ENCODE measurements around the gene GRIA4. TPM values are rescaled to one million over a fixed set of nuclear protein-coding genes. Genes with fewer than 3 reads are reported as not detected.

Gene GRIA4
- polyA plus RNA-seq, 1 of the 3 experiments (the other 2 are of a cell fraction) = 0.02 TPM

DNA sequence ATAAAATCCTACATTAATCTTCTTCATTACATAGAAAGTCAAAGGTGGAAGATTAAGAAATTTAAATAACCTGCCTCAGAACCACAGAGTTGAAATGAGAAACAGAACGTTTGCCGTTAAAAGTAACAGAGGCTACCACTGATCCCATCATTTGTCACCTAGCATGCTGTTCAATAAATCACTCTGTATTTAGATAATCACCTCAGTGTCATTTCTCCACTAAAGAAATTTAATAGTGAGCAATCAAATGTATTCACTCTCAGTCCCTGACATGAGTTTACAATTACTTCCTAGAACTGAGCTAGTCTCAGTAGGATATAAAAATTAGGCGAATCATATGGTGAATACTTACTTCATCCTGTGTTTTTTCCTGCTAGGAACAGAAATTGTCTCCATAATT is 242.5 kb downstream of the GRIA4 start:
- Histone ChIP-seq H3K79me2 (ENCODE audit: insufficient read depth) (no peaks in the 10 kb centered on the region), H3K9me3 (no peaks in the 10 kb centered on the region), H3K9me2 (no peaks in the 10 kb centered on the region), H3K27ac (ENCODE audit: low read depth in 2 of 2, low read length in 1 of 2) (no peak overlapping the region), H4K20me1 (ENCODE audit: insufficient read depth) (no peaks in the 10 kb centered on the region), H3F3A (replicated peaks; ENCODE audit: insufficient read depth) (no peaks in the 10 kb centered on the region), H3K4me1 (ENCODE audit: control insufficient read depth in 1 of 2, insufficient read depth in 2 of 2, low read depth in 1 of 2, low read length in 1 of 2) (no peaks in the 10 kb centered on the region), H2AFZ (ENCODE audit: low read depth) (no peak overlapping the region), H3K27me3 (ENCODE audit: insufficient read depth) (no peaks in the 10 kb centered on the region), H3K4me3 (ENCODE audit: low read depth in 2 of 2, low read length in 1 of 2) (no peak overlapping the region), H3K9ac (no peak overlapping the region), H3K4me2 (no peak overlapping the region), H3K36me3 (replicated peaks in 1 of 2; ENCODE audit: control insufficient read depth in 1 of 2, insufficient read depth in 2 of 2, low read length in 1 of 2) (no peaks in the 10 kb centered on the region)
- ChIA-PET POLR2A (no interaction called here), CTCF (interaction anchor here (1.3 to 2.5 kb wide), 3 partner anchors 8 to 10 kb away, joined by 4 to 16 read pairs (median 8); no protein-coding TSS in a partner anchor)
- no peak for DNase-seq
- 75% methylated on average over 3 of the region's 3 CpGs for WGBS (ENCODE audit: low lambda C conversion rate)
- TF ChIP-seq, protein P1, sequence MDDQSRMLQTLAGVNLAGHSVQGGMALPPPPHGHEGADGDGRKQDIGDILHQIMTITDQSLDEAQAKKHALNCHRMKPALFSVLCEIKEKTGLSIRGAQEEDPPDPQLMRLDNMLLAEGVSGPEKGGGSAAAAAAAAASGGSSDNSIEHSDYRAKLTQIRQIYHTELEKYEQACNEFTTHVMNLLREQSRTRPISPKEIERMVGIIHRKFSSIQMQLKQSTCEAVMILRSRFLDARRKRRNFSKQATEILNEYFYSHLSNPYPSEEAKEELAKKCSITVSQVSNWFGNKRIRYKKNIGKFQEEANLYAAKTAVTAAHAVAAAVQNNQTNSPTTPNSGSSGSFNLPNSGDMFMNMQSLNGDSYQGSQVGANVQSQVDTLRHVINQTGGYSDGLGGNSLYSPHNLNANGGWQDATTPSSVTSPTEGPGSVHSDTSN (IDR thresholded peaks at IDR 0.05) = no peak
- TF ChIP-seq RXRA (IDR thresholded peaks at IDR 0.05; ENCODE audit: borderline replicate concordance, low read depth) = no peak
- no peak for TF ChIP-seq JUND (IDR thresholded peaks at IDR 0.05)
- TF ChIP-seq RFX5 (IDR thresholded peaks at IDR 0.05; ENCODE audit: low read length) = no peak
- no peak for TF ChIP-seq GATA2 (CRISPR knock-in tag; IDR thresholded peaks at IDR 0.05)
- no peak for TF ChIP-seq POLR2AphosphoS5 (IDR thresholded peaks at IDR 0.05; ENCODE audit: low read depth, low read length)
- TF ChIP-seq EZH2phosphoT487 (IDR thresholded peaks at IDR 0.05; ENCODE audit: borderline replicate concordance, low read depth) = no peak
- no peak for TF ChIP-seq FOXM1 (IDR thresholded peaks at IDR 0.05; ENCODE audit: low read depth)
- no peak for TF ChIP-seq MEF2A (IDR thresholded peaks at IDR 0.05; ENCODE audit: borderline replicate concordance, low read depth)
- no peak for TF ChIP-seq FOSL2 (IDR thresholded peaks at IDR 0.05; ENCODE audit: borderline replicate concordance, low read depth)
- TF ChIP-seq EP300 (IDR thresholded peaks at IDR 0.05; ENCODE audit: borderline replicate concordance in 1 of 2, low read depth in 1 of 2, low read length in 1 of 2) = no peak
- TF ChIP-seq, protein P2, sequence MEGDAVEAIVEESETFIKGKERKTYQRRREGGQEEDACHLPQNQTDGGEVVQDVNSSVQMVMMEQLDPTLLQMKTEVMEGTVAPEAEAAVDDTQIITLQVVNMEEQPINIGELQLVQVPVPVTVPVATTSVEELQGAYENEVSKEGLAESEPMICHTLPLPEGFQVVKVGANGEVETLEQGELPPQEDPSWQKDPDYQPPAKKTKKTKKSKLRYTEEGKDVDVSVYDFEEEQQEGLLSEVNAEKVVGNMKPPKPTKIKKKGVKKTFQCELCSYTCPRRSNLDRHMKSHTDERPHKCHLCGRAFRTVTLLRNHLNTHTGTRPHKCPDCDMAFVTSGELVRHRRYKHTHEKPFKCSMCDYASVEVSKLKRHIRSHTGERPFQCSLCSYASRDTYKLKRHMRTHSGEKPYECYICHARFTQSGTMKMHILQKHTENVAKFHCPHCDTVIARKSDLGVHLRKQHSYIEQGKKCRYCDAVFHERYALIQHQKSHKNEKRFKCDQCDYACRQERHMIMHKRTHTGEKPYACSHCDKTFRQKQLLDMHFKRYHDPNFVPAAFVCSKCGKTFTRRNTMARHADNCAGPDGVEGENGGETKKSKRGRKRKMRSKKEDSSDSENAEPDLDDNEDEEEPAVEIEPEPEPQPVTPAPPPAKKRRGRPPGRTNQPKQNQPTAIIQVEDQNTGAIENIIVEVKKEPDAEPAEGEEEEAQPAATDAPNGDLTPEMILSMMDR (IDR thresholded peaks at IDR 0.05) = no peak
- TF ChIP-seq, protein P3, sequence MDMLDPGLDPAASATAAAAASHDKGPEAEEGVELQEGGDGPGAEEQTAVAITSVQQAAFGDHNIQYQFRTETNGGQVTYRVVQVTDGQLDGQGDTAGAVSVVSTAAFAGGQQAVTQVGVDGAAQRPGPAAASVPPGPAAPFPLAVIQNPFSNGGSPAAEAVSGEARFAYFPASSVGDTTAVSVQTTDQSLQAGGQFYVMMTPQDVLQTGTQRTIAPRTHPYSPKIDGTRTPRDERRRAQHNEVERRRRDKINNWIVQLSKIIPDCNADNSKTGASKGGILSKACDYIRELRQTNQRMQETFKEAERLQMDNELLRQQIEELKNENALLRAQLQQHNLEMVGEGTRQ (IDR thresholded peaks at IDR 0.05; ENCODE audit: borderline replicate concordance, low read depth, low read length) = no peak
- TF ChIP-seq TEAD4 (IDR thresholded peaks at IDR 0.05; ENCODE audit: borderline replicate concordance, insufficient read depth) = no peak
- no peak for TF ChIP-seq ELF1 (IDR thresholded peaks at IDR 0.05)
- TF ChIP-seq, protein P4, sequence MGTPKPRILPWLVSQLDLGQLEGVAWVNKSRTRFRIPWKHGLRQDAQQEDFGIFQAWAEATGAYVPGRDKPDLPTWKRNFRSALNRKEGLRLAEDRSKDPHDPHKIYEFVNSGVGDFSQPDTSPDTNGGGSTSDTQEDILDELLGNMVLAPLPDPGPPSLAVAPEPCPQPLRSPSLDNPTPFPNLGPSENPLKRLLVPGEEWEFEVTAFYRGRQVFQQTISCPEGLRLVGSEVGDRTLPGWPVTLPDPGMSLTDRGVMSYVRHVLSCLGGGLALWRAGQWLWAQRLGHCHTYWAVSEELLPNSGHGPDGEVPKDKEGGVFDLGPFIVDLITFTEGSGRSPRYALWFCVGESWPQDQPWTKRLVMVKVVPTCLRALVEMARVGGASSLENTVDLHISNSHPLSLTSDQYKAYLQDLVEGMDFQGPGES (IDR thresholded peaks at IDR 0.05; ENCODE audit: low read depth, low read length) = no peak

All from SK-N-SH (cell line).